Gastroesophageal sphincter (tissue), 3 donors: ENCODE results near the gene DCDC1.

ENCODE experiments used
- POLR2A ChIP-seq, 2 donors: fragments of 450-650 bp; IDR thresholded peaks; one replicate each; pipeline ENCODE4 v1.6.1; 2017; ENCODE audit warnings: antibody characterized with exemption in 2 of 2, mild to moderate bottlenecking in 2 of 2, moderate library complexity in 1 of 2
- TF ChIP-seq, protein P1 (sequence below), 4 experiments: fragments of 200-600 bp in 2 of 4; fragments of 450-650 bp in 2 of 4; sonication (generic) in 1 of 4; IDR thresholded peaks; one replicate each; pipeline ENCODE4 v1.5.1; 2017 to 2019; ENCODE audit warnings: antibody characterized with exemption in 4 of 4, mild to moderate bottlenecking in 2 of 4, moderate library complexity in 2 of 4

DNA sequence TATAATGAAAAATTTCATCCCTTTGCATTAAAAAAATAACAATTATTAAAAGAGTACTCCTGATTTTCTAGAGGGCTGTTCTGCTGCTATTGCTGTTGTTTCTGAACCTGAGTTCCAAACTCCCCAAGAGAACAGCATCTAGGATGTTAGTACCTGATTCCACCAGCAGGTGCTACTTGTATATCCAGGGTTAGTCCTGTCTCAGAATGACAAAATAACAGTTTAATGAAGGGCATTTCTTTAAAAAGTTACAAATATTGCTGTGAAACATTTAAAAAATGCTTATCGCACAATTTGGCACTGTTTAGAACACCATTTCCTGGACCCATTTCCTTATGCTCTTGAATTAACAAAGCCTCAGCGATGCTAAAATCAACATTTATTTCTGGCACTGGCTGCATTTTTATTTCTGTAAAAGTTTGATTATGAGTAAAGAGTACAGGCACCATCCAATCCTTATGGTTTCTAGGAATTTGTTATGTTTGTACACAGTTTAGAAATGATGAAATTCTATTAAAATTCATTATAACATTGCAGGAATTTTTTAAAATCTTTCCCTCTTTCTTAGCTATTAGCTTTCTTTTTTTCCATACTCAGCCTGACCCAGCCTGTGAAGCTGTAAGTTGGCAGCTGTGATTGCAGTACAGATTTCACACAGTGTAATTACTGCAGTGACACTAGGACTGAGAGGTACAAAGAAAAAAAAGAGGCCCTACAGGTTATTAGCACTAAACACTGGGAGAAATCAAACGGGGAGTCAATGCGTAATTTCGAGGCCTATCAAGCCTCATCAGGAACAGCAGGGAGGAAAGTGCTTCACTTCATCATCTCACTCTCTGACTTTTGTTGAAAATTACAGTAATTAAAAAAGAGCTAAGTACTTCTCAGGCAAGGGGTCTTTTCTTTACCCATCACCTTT is 208.8 kb downstream of the DCDC1 start:
- TF ChIP-seq, protein P1, sequence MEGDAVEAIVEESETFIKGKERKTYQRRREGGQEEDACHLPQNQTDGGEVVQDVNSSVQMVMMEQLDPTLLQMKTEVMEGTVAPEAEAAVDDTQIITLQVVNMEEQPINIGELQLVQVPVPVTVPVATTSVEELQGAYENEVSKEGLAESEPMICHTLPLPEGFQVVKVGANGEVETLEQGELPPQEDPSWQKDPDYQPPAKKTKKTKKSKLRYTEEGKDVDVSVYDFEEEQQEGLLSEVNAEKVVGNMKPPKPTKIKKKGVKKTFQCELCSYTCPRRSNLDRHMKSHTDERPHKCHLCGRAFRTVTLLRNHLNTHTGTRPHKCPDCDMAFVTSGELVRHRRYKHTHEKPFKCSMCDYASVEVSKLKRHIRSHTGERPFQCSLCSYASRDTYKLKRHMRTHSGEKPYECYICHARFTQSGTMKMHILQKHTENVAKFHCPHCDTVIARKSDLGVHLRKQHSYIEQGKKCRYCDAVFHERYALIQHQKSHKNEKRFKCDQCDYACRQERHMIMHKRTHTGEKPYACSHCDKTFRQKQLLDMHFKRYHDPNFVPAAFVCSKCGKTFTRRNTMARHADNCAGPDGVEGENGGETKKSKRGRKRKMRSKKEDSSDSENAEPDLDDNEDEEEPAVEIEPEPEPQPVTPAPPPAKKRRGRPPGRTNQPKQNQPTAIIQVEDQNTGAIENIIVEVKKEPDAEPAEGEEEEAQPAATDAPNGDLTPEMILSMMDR (IDR thresholded peaks at IDR 0.05): peak in 2 of 4 experiments; percentile 9 to 16
- no peak for TF ChIP-seq POLR2A (IDR thresholded peaks at IDR 0.05)
